Endometrial microvascular endothelial cells (primary cell): Measurements from ENCODE around the gene BCOR. TPM values are rescaled to one million over a fixed set of nuclear protein-coding genes. Genes with fewer than 3 reads are reported as not detected.

Experiments
- in situ Hi-C: cut with HindIII; loops from 2 replicates; pipeline ENCODE4 v1.10.0; 2017; ENCODE audit warnings: low sequenced_read_pairs, low pct_unique_long_range_greater_than_20kb; ENCODE audit errors: inconsistent ontology term
- total RNA-seq: library from RNA; depleted of rRNA; stranded (reverse); fragments of >200 nt; gene quantifications from one replicate; pipeline ENCODE4 v1.2.3, GENCODE V29; 2015; ENCODE audit errors: inconsistent ontology term

BCOR gene
- total RNA-seq, 1 donor from 2014 or later: 14.9 TPM

DNA sequence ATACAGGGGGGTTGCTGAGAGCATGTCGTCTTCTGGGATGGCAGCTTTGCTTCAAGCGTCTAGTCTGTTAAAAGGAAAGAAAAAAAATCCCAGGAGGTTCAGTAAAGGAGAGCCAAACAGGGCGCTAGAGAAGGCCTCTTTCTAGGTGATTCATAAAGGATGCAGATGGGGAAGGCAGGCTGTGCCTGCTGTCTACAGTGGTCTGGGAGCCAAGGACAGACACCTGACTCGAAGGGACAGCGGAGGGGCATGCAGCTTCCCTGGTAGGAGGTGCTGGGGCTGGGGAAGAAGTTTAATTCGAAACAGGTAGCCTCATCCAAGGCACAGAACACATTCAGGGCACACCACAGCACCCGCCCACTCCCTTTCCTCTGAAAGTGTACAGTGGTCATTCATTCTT is 19.9 kb downstream of the BCOR start:
- in situ Hi-C loops: no loop called here

- in situ Hi-C loops: no loop called here
Measured at GRCh38 chrX:40076750-40077575, 20.8 kb downstream of the BCOR start.

- in situ Hi-C loops: no loop called here
Measured at GRCh38 chrX:40074959-40075332, 22.8 kb downstream of the BCOR start.

GRCh38 chrX:40074080-40074958 is 23.4 kb downstream of the BCOR start:
- in situ Hi-C loops: no loop called here

GRCh38 chrX:40073439-40074054 is 24.2 kb downstream of the BCOR start:
- in situ Hi-C loops: no loop called here

GRCh38 chrX:40072246-40072645 is 25.5 kb downstream of the BCOR start:
- in situ Hi-C loops: no loop called here

DNA sequence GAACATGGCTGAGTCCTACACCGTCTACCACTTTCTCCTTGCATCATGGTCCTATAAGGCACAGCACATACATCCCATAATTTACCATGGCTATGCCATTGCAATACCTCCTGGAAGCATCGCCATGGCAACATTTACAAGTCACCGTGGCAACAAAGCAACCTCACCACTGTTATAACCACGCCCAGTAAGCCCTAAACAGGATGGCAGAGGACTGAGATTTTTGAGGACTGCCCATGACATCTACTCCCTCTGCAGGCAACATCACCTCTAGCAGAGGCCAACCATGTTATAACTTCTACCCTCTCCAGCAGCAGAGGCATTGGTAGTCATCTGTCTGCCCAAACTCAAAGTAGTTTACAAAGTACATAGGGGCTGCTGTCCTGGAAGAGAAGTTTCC is 29.7 kb downstream of the BCOR start:
- in situ Hi-C loops: no loop called here

DNA sequence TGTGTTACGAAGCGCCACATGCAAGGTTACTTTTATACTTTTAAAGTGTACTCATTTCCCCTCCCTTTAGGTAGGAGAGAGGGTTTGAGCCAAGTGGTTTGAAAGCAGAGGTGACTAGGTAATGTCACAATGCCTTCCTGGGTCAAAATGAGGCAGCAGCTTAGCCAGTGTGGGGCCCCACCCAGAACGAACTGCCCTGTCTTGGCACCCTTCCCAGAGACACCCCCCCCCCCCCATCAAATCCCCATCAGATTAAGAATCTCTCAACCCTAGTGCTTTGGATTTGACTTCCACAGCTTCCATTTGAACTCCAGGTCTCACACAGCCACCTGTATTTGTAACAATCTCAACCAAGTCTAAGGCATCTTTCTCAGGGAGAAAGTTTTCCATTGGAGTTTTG is 31.1 kb downstream of the BCOR start:
- in situ Hi-C loops: no loop called here

DNA sequence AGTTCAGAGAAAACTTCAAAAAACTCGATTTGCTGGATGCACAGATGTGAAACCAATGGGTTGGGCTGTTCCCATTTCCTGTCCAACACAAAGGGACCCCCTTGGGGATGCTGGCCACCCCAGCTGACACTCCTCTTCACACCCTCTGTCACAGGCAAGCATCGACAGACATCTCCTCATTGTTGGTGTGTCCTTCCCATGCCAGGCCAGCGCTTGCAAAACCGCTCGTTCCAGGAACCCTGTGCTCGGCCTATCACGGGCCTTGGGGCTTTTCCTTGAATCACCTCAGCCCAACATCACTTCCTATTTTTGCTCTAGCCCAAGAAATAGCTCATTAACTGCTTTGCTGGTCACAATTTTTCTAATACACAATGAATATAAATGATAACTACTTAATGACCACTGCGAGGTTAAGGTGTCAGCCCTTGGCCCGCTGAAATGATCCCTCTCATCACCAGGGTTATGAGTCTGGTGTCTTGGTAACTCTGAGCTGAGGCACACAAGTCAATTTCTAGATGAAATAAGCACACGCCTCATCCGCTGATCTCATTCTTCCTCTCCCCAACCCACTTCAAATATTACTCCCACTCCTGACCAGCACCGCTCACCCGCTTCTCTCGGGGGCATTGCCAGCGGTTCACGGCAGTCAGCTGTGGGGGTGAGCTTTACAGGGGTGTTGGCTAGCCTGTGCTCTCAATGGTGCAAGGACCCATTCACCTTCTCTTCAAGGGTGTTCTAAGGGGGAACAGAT is 32.3 kb downstream of the BCOR start:
- in situ Hi-C loops: no loop called here

DNA sequence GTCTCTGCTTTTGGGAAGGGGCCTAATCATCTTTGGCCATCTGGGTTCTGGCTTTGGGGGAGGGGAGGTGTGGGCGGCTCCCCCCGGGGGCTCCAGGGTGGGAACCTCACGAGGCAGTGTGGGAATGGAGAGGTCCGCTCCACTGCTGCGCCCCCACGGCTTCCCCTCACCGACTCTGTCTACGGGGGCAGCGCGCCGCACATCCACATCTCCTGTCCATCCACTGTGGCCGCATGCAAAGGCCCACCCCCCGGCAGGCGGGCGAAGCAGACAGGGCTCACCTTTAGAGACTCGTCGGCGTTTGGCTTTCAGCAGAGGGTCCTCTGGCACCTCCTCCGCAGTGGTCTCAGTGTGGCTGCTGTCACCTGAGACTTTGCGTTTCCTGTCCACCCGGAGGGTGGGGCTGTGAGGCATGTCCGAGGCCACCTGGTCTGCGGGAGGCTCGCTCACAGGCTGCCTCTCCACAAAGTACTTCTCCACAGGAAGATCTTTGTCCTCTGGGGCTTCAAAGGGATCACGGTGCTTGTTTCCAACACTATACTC is 33.6 kb downstream of the BCOR start:
- in situ Hi-C loops: no loop called here

- in situ Hi-C loops: no loop called here
Measured at GRCh38 chrX:40063555-40063954, 34.2 kb downstream of the BCOR start.

- in situ Hi-C loops: no loop called here
Measured at GRCh38 chrX:40062525-40063155, 35.1 kb downstream of the BCOR start.

DNA sequence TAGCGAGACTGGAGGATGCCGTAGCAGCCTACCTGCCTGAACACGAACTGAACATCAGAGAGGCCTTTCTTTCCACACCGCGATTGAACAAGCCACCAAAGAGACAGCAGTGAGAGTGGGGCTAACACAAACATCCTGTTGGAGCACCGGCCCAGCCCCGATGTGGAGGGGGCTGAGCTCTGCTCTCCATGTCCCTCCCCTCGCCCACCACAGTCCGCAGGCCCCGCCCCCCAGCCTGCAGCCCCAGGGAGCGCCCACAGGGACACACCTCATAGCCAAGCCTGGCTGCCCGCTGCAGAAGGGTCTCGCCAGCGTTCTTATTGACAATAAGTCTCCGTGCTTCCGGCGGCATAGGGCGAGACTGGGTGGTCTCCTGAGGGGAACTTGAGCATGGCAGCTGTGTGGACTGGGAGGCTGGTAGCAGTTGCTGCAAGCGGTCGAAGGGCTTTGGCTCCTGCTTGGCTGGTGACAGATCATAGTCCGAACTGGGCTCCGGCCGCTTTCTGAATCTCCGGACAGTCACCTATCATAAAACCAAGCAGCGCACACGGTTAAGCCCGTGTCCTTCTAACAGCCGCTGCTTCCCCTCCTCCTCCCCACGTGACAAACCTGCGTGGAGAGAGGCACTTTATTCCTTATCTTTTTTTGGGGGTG is 35.8 kb downstream of the BCOR start:
- in situ Hi-C loops: no loop called here

DNA sequence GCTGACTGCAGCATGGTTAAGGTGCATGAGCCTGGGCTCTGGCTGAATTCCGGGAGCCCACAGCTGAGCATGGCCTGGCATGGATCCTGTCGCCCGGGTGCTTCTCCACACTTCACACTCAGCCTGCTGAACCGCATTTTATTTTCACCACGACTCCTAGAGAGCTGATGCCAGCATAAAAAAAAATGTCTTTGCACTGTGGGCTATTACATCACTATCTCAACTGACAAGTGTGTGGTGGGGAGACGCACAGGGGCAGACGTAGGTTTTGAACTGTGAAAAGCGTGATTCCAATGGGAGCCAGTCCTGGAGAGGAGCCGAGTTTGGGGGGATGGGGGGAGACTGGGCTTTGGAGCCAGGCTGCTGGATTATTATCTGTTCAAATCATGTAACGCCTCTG is 36.8 kb downstream of the BCOR start:
- in situ Hi-C loops: no loop called here

- in situ Hi-C loops: no loop called here
Measured at GRCh38 chrX:40060356-40060845, 37.4 kb downstream of the BCOR start.

DNA sequence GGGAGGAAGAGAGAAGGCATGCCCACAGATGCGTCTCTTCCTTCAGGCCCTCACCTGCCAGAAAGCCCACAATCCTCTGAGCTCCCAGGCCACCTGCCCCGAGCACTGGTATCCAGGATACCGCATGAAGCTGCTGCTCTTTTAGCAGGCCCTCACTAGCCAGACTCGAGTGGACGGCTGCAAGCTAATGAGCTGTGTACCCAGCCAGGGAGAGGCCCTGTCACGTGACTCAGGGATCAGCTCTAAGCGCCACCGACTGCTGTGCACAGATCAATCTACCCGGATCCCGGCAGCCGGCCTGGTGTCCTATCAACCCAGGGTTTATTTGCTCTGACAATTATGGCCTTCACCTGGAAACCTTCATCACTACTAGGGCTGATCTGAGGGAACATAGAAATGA is 39.0 kb downstream of the BCOR start:
- in situ Hi-C loops: no loop called here

GRCh38 chrX:40057405-40057804 is 40.4 kb downstream of the BCOR start:
- in situ Hi-C loops: no loop called here

GRCh38 chrX:40056420-40056819 is 41.3 kb downstream of the BCOR start:
- in situ Hi-C loops: no loop called here
